ENCODE results near the gene MTCL1.

Gene MTCL1
- 1.4 to 1.9 reads per million in 2 donors for total RNA-seq

- DNase-seq: peak; percentile 16
These were observed at the start of gene MTCL1 for GRCh38 chr18:8705238-8705960. Gene MTCL1, plus strand, starts transcription at chr18:8705556. Its CDS starts 105 bp downstream, at chr18:8705661.

- DNase-seq: no peak
These were observed 49.1 kb upstream of the MTCL1 start for GRCh38 chr18:8656232-8656631.

GRCh38 chr18:8657050-8657820 is 48.1 kb upstream of the MTCL1 start:
- DNase-seq: no peak

GRCh38 chr18:8657873-8658470 is 47.4 kb upstream of the MTCL1 start:
- DNase-seq: no peak

- no peak for DNase-seq
These were observed 46.4 kb upstream of the MTCL1 start for GRCh38 chr18:8658858-8659485.

GRCh38 chr18:8659609-8660242 is 45.6 kb upstream of the MTCL1 start:
- no peak for DNase-seq

GRCh38 chr18:8660316-8660715 is 45.0 kb upstream of the MTCL1 start:
- DNase-seq: no peak

- DNase-seq: no peak
These were observed 43.4 kb upstream of the MTCL1 start for GRCh38 chr18:8661754-8662559.

GRCh38 chr18:8662560-8663255 is 42.6 kb upstream of the MTCL1 start:
- DNase-seq: no peak

- no peak for DNase-seq
These were observed 37.5 kb upstream of the MTCL1 start for GRCh38 chr18:8667846-8668245.

GRCh38 chr18:8668381-8668780 is 37.0 kb upstream of the MTCL1 start:
- no peak for DNase-seq

GRCh38 chr18:8669571-8669970 is 35.8 kb upstream of the MTCL1 start:
- DNase-seq: no peak

GRCh38 chr18:8673256-8674209 is 31.8 kb upstream of the MTCL1 start:
- no peak for DNase-seq

GRCh38 chr18:8675057-8675456 is 30.3 kb upstream of the MTCL1 start:
- no peak for DNase-seq

- no peak for DNase-seq
These were observed 24.2 kb upstream of the MTCL1 start for GRCh38 chr18:8681196-8681595.

GRCh38 chr18:8684577-8684976 is 20.8 kb upstream of the MTCL1 start:
- no peak for DNase-seq

- no peak for DNase-seq
These were observed 20.0 kb upstream of the MTCL1 start for GRCh38 chr18:8685141-8685913.

- no peak for DNase-seq
These were observed 19.5 kb upstream of the MTCL1 start for GRCh38 chr18:8685914-8686216.

GRCh38 chr18:8686611-8687010 is 18.7 kb upstream of the MTCL1 start:
- no peak for DNase-seq
